Vagina (tissue), 2 donors: ENCODE results near the gene THRAP3. TPM values are rescaled to one million over a fixed set of nuclear protein-coding genes. Genes with fewer than 3 reads are reported as not detected.

Source experiments
- DNase-seq, 2 donors: peaks; one replicate each; pipeline ENCODE4 v3.0.0-alpha.2; 2017; ENCODE audit errors: extremely low spot score in 2 of 2
- H3K27ac ChIP-seq: fragments of 200-600 bp; sonication (generic); one replicate; pipeline ENCODE4 v1.5.1; 2019
- H3K27me3 ChIP-seq: fragments of 200-600 bp; sonication (generic); one replicate; pipeline ENCODE4 v1.5.1; 2019
- H3K36me3 ChIP-seq, 2 donors: fragments of 200-600 bp; sonication (generic); one replicate each; pipeline ENCODE4 v1.5.1; 2017 to 2019
- H3K4me1 ChIP-seq: fragments of 200-600 bp; sonication (generic); one replicate; pipeline ENCODE4 v1.5.1; 2019
- H3K4me3 ChIP-seq, 2 donors: fragments of 200-600 bp; sonication (generic); 1 replicate in 1 of 2; 2 replicates in 1 of 2; pipeline ENCODE4 v1.5.1; 2016 to 2019
- H3K9me3 ChIP-seq: fragments of 200-600 bp; sonication (generic); one replicate; pipeline ENCODE4 v1.5.1; 2019
- CTCF ChIP-seq, 3 experiments: fragments of 450-650 bp in 2 of 3; fragments of 200-600 bp in 1 of 3; sonication (generic) in 1 of 3; IDR thresholded peaks; one replicate each; pipeline ENCODE4 v1.5.1; 2017 to 2019; ENCODE audit warnings: antibody characterized with exemption in 3 of 3, mild to moderate bottlenecking in 2 of 3, moderate library complexity in 2 of 3
- POLR2A ChIP-seq, 2 donors: fragments of 450-650 bp; IDR thresholded peaks; one replicate each; pipeline ENCODE4 v1.6.1; 2017; ENCODE audit warnings: antibody characterized with exemption in 2 of 2, mild to moderate bottlenecking in 2 of 2, moderate library complexity in 2 of 2
- POLR2AphosphoS5 ChIP-seq, 2 donors: sonication (generic); formaldehyde crosslinking; IDR thresholded peaks; one replicate each; pipeline ENCODE4 v1.9.0; 2017; ENCODE audit warnings: antibody characterized with exemption in 2 of 2, mild to moderate bottlenecking in 2 of 2, low read depth in 1 of 2; ENCODE audit not compliant: insufficient read depth in 1 of 2
- intact Hi-C: fragments of 100-400 bp; cut with DNase I; formaldehyde crosslinking; loops from one replicate; pipeline ENCODE4 v1.15.1; 2023
- total RNA-seq: library from RNA; depleted of rRNA; stranded (reverse); fragments of >200 nt; gene quantifications from one replicate; pipeline ENCODE4 v1.2.3, GENCODE V29; 2016

Gene THRAP3
- total RNA-seq, 1 donor from 2014 or later: 57.7 TPM

- H3K36me3 ChIP-seq: peaks cover 0 to 42% of the 10 kb centered on the region in 2 donors
- TF ChIP-seq POLR2AphosphoS5 (IDR thresholded peaks at IDR 0.05; ENCODE audit: insufficient read depth in 1 of 2, low read depth in 1 of 2): no peak
- no peak for TF ChIP-seq POLR2A (IDR thresholded peaks at IDR 0.05)
- no peak for TF ChIP-seq CTCF (IDR thresholded peaks at IDR 0.05)
- H3K27ac ChIP-seq: peak overlapping the region; percentile 80
- H3K4me3 ChIP-seq: no peak overlapping the region
- intact Hi-C loops: no loop called here
- no peaks in the 10 kb centered on the region for H3K27me3 ChIP-seq
- no peaks in the 10 kb centered on the region for H3K9me3 ChIP-seq
- peaks cover 46% of the 10 kb centered on the region for H3K4me1 ChIP-seq
- no peak for DNase-seq
These were observed 125.0 kb downstream of the THRAP3 start for GRCh38 chr1:36349241-36349671.

- DNase-seq: no peak
- H3K36me3 ChIP-seq: peaks cover 0 to 48% of the 10 kb centered on the region in 2 donors
- intact Hi-C loops: no loop called here
- no peak overlapping the region for H3K4me3 ChIP-seq
- H3K9me3 ChIP-seq: no peaks in the 10 kb centered on the region
- no peak for TF ChIP-seq CTCF (IDR thresholded peaks at IDR 0.05)
- no peak for TF ChIP-seq POLR2A (IDR thresholded peaks at IDR 0.05)
- no peak for TF ChIP-seq POLR2AphosphoS5 (IDR thresholded peaks at IDR 0.05; ENCODE audit: insufficient read depth in 1 of 2, low read depth in 1 of 2)
- peaks cover 46% of the 10 kb centered on the region for H3K4me1 ChIP-seq
- H3K27ac ChIP-seq: peak overlapping the region; percentile 80
- H3K27me3 ChIP-seq: no peaks in the 10 kb centered on the region
These were observed 125.6 kb downstream of the THRAP3 start for GRCh38 chr1:36349839-36350238.

GRCh38 chr1:36350659-36351226, 126.5 kb downstream of the THRAP3 start:
- Histone ChIP-seq H3K36me3 (peaks cover 0 to 47% of the 10 kb centered on the region in 2 donors), H3K4me1 (peaks cover 46% of the 10 kb centered on the region), H3K9me3 (no peaks in the 10 kb centered on the region), H3K4me3 (peak overlapping the region in 1 of 2 donors; percentile 8), H3K27me3 (no peaks in the 10 kb centered on the region), H3K27ac (peak overlapping the region; percentile 80)
- DNase-seq: no peak
- intact Hi-C loops: no loop called here
- TF ChIP-seq POLR2AphosphoS5 (IDR thresholded peaks at IDR 0.05; ENCODE audit: insufficient read depth in 1 of 2, low read depth in 1 of 2) (peak in 1 of 2 donors; percentile 53), CTCF (IDR thresholded peaks at IDR 0.05) (no peak)

- H3K27me3 ChIP-seq: no peaks in the 10 kb centered on the region
- H3K9me3 ChIP-seq: no peaks in the 10 kb centered on the region
- peak overlapping the region; percentile 80 for H3K27ac ChIP-seq
- DNase-seq: no peak
- peak overlapping the region in 1 of 2 donors; percentile 8 for H3K4me3 ChIP-seq
- TF ChIP-seq CTCF (IDR thresholded peaks at IDR 0.05): no peak
- no peak for TF ChIP-seq POLR2AphosphoS5 (IDR thresholded peaks at IDR 0.05; ENCODE audit: insufficient read depth in 1 of 2, low read depth in 1 of 2)
- no peak for TF ChIP-seq POLR2A (IDR thresholded peaks at IDR 0.05)
- peaks cover 0 to 48% of the 10 kb centered on the region in 2 donors for H3K36me3 ChIP-seq
- peaks cover 46% of the 10 kb centered on the region for H3K4me1 ChIP-seq
- intact Hi-C loops: no loop called here
These were observed 127.2 kb downstream of the THRAP3 start for GRCh38 chr1:36351227-36351977.
